ENCODE data around the gene STXBP6.

The STXBP6 gene

GRCh38 chr14:24817212-24818057 is 232.5 kb downstream of the STXBP6 start:
- H3K9me3 ChIP-seq, result no peaks in the 10 kb centered on the region
- no peak for DNase-seq
- peaks cover 3% of the 10 kb centered on the region; the same call in 1 of the 2 replicates for H3K27me3 ChIP-seq
- H3K4me3 ChIP-seq (ENCODE audit: low read depth, low read length), result no peak overlapping the region
- no peaks in the 10 kb centered on the region for H3K36me3 ChIP-seq
- TF ChIP-seq, protein P1, sequence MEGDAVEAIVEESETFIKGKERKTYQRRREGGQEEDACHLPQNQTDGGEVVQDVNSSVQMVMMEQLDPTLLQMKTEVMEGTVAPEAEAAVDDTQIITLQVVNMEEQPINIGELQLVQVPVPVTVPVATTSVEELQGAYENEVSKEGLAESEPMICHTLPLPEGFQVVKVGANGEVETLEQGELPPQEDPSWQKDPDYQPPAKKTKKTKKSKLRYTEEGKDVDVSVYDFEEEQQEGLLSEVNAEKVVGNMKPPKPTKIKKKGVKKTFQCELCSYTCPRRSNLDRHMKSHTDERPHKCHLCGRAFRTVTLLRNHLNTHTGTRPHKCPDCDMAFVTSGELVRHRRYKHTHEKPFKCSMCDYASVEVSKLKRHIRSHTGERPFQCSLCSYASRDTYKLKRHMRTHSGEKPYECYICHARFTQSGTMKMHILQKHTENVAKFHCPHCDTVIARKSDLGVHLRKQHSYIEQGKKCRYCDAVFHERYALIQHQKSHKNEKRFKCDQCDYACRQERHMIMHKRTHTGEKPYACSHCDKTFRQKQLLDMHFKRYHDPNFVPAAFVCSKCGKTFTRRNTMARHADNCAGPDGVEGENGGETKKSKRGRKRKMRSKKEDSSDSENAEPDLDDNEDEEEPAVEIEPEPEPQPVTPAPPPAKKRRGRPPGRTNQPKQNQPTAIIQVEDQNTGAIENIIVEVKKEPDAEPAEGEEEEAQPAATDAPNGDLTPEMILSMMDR (IDR thresholded peaks at IDR 0.05; ENCODE audit: low read depth, low read length), result no peak
- no peaks in the 10 kb centered on the region for H3K4me1 ChIP-seq

GRCh38 chr14:24816929-24817211 is 233.1 kb downstream of the STXBP6 start:
- Histone ChIP-seq H3K4me1 (no peaks in the 10 kb centered on the region), H3K36me3 (no peaks in the 10 kb centered on the region), H3K4me3 (ENCODE audit: low read depth, low read length) (no peak overlapping the region), H3K27me3 (peaks cover 3% of the 10 kb centered on the region), H3K9me3 (no peaks in the 10 kb centered on the region)
- DNase-seq, result no peak
- TF ChIP-seq, protein P1 (IDR thresholded peaks at IDR 0.05; ENCODE audit: low read depth, low read length), result no peak

DNA sequence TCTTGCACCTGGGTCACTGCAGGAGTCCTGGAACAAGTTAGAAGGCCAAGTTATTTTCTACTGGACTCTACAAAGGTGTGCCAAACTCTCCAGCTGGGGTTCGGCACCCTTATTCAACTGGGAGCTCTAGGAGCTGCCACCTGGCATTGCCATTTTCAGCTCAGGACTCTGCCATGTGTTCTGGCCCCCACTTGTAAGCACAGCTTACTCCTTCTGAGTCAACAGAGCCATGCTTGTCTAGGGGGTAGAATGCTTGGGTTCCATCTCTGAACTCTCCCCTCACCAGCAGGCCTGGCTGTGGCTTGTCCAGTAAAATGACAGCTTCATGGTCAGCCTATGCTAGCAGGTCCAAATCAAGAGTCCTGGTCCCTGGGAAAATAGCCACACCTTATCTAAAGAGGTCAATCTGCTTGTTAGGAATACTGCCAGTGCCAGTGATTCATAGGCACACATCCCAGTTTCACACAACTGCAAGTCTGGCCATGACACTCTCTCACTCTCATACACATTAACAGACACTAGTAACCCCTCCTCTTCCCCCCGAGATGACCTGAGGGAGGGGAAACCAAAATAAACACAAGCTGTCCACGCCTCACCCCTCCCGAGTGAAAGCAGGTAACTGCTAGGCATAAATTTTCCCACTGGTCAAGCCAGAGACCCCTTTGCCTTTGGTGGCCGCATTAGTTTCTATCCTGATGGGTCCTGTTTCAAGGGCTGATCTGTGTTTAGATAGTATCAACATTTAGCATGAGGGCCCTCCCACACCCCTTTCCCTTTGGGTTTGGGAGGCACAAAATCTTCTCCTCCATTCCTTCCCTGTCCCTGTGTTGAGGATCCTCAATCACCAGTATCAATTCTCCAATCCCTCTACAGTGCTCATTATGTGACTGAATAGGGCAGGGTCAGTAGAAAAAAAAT is 233.7 kb downstream of the STXBP6 start:
- no peak overlapping the region for H3K4me3 ChIP-seq (ENCODE audit: low read depth, low read length)
- no peak for DNase-seq
- H3K27me3 ChIP-seq, result peaks cover 3% of the 10 kb centered on the region
- no peaks in the 10 kb centered on the region for H3K9me3 ChIP-seq
- TF ChIP-seq, protein P1 (IDR thresholded peaks at IDR 0.05; ENCODE audit: low read depth, low read length), result no peak
- no peaks in the 10 kb centered on the region for H3K36me3 ChIP-seq
- no peaks in the 10 kb centered on the region for H3K4me1 ChIP-seq

GRCh38 chr14:24815543-24815942 is 234.4 kb downstream of the STXBP6 start:
- H3K9me3 ChIP-seq, result no peaks in the 10 kb centered on the region
- H3K36me3 ChIP-seq, result no peaks in the 10 kb centered on the region
- no peaks in the 10 kb centered on the region for H3K4me1 ChIP-seq
- peaks cover 3% of the 10 kb centered on the region for H3K27me3 ChIP-seq
- TF ChIP-seq, protein P1 (IDR thresholded peaks at IDR 0.05; ENCODE audit: low read depth, low read length), result no peak
- no peak overlapping the region for H3K4me3 ChIP-seq (ENCODE audit: low read depth, low read length)
- no peak for DNase-seq

DNA sequence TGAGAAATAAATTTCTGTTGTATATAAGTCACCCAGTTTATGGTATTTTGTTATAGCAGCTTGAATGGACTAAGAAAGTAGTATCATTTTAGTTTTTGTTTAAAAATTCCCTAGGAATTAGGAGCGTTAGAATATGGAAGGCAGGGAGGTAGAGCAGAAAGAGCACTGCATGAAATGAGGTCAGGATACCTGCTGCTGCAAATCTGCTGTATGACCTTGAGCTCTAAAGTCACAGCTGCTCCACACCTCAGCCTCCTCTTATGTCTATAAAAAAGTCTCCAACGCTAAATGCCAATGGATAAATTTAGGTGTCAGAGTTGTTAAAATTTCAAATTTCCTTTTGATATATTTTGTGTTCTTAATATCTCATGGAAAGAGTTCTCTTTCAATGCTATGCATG is 235.0 kb downstream of the STXBP6 start:
- no peaks in the 10 kb centered on the region for H3K4me1 ChIP-seq
- no peak overlapping the region for H3K4me3 ChIP-seq (ENCODE audit: low read depth, low read length)
- H3K36me3 ChIP-seq, result no peaks in the 10 kb centered on the region
- peaks cover 3% of the 10 kb centered on the region for H3K27me3 ChIP-seq
- DNase-seq, result no peak
- TF ChIP-seq, protein P1 (IDR thresholded peaks at IDR 0.05; ENCODE audit: low read depth, low read length), result no peak
- H3K9me3 ChIP-seq, result no peaks in the 10 kb centered on the region

All from BE2C (cell line).